CD14-positive monocyte (primary cell): Measurements from ENCODE around the gene LRRN3. TPM values are rescaled to one million over a fixed set of nuclear protein-coding genes. Genes with fewer than 3 reads are reported as not detected.
A peak's percentile ranks its signal among the peaks of the same experiment; 100 is the strongest.

ENCODE experiments used
- DNase-seq, 3 donors: peaks; one replicate each; pipeline ENCODE4 v3.0.0-alpha.2; 2011 to 2022
- H2AFZ ChIP-seq: 2 replicates; pipeline ENCODE4 v1.6.0; 2012; ENCODE audit warnings: mild to moderate bottlenecking, low read depth, low read length, inconsistent platforms; ENCODE audit not compliant: insufficient read depth, poor library complexity, severe bottlenecking
- H3K27ac ChIP-seq, 2 donors: 1 replicate in 1 of 2; 2 replicates in 1 of 2; pipeline ENCODE4 v1.5.1; 2012 to 2013; ENCODE audit warnings: low read length in 2 of 2, control low read depth in 1 of 2, inconsistent platforms in 1 of 2, low read depth in 1 of 2, mild to moderate bottlenecking in 1 of 2
- H3K27me3 ChIP-seq, 2 donors: one replicate each; pipeline versions ENCODE4 v1.6.0 to v1.6.1; 2011 to 2013; ENCODE audit warnings: low read length in 2 of 2; ENCODE audit not compliant: control insufficient read depth in 2 of 2, insufficient read depth in 2 of 2
- H3K36me3 ChIP-seq, 2 donors: replicated peaks in 1 of 2; 1 replicate in 1 of 2; 2 replicates in 1 of 2; pipeline versions ENCODE4 v1.5.1 to v1.6.1; 2012 to 2013; ENCODE audit warnings: low read length in 2 of 2, control low read depth in 1 of 2, inconsistent platforms in 1 of 2, mild to moderate bottlenecking in 1 of 2; ENCODE audit not compliant: insufficient read depth in 2 of 2, control insufficient read depth in 1 of 2
- H3K4me1 ChIP-seq, 2 donors: 1 replicate in 1 of 2; 2 replicates in 1 of 2; pipeline versions ENCODE4 v1.5.1 to v1.6.1; 2012 to 2013; ENCODE audit warnings: low read length in 2 of 2, control low read depth in 1 of 2, inconsistent platforms in 1 of 2, mild to moderate bottlenecking in 1 of 2, moderate library complexity in 1 of 2; ENCODE audit not compliant: insufficient read depth in 2 of 2, control insufficient read depth in 1 of 2
- H3K4me2 ChIP-seq: replicated peaks from 2 replicates; pipeline ENCODE3; 2012; ENCODE audit warnings: low read length, moderate library complexity, mild to moderate bottlenecking; ENCODE audit not compliant: poor library complexity, severe bottlenecking; ENCODE audit errors: extremely low read depth
- H3K4me3 ChIP-seq, 3 experiments: fragments of 200-600 bp in 1 of 3; sonication (generic) in 1 of 3; replicated peaks in 1 of 3; 1 replicate in 2 of 3; 2 replicates in 1 of 3; pipeline ENCODE4 v1.5.1; 2011 to 2013; ENCODE audit warnings: low read length in 3 of 3, mild to moderate bottlenecking in 3 of 3, control low read depth in 2 of 3, low read depth in 2 of 3, inconsistent platforms in 1 of 3, moderate library complexity in 1 of 3
- H3K79me2 ChIP-seq: 2 replicates; pipeline ENCODE4 v1.6.0; 2012; ENCODE audit warnings: mild to moderate bottlenecking, control low read depth, inconsistent platforms, low read length, moderate library complexity; ENCODE audit not compliant: insufficient read depth
- H3K9ac ChIP-seq: 2 replicates; pipeline ENCODE4 v1.6.0; 2017; ENCODE audit warnings: low read length, mild to moderate bottlenecking; ENCODE audit not compliant: insufficient read depth, poor library complexity, severe bottlenecking
- H3K9me3 ChIP-seq, 2 donors: replicated peaks in 1 of 2; 1 replicate in 1 of 2; 2 replicates in 1 of 2; pipeline versions ENCODE4 v1.5.1 to v1.6.1; 2012 to 2013; ENCODE audit warnings: low read length in 2 of 2, control low read depth in 1 of 2; ENCODE audit not compliant: control insufficient read depth in 1 of 2, insufficient read depth in 1 of 2
- H4K20me1 ChIP-seq: 2 replicates; pipeline ENCODE4 v1.6.0; 2012; ENCODE audit warnings: mild to moderate bottlenecking, low read length, control low read depth, moderate library complexity; ENCODE audit not compliant: insufficient read depth
- H3K27ac Mint-ChIP-seq, 7 donors: one replicate each; pipeline ENCODE4 v1.8.0; 2020; ENCODE audit warnings: mild to moderate bottlenecking in 7 of 7, mixed read lengths in 7 of 7, moderate library complexity in 6 of 7, inconsistent platforms in 2 of 7
- H3K27me3 Mint-ChIP-seq, 3 donors: one replicate each; pipeline ENCODE4 v1.8.0; 2021 to 2022; ENCODE audit warnings: low read depth in 3 of 3, mild to moderate bottlenecking in 3 of 3, mixed read lengths in 3 of 3, moderate library complexity in 3 of 3, inconsistent platforms in 1 of 3
- H3K36me3 Mint-ChIP-seq, 2 donors: one replicate each; pipeline ENCODE4 v1.8.0; 2020; ENCODE audit warnings: mixed read lengths in 2 of 2, inconsistent platforms in 1 of 2, mild to moderate bottlenecking in 1 of 2
- H3K4me1 Mint-ChIP-seq: one replicate; pipeline ENCODE4 v1.8.0; 2020; ENCODE audit warnings: mild to moderate bottlenecking, mixed read lengths
- H3K4me3 Mint-ChIP-seq, 2 donors: one replicate each; pipeline ENCODE4 v1.8.0; 2020; ENCODE audit warnings: mild to moderate bottlenecking in 2 of 2, mixed read lengths in 2 of 2, moderate library complexity in 1 of 2
- H3K9me3 Mint-ChIP-seq, 7 donors: one replicate each; pipeline ENCODE4 v1.8.0; 2020 to 2022; ENCODE audit warnings: mixed read lengths in 7 of 7, mild to moderate bottlenecking in 6 of 7, moderate library complexity in 6 of 7, inconsistent platforms in 2 of 7
- WGBS: methylation state at CpG from one replicate; pipeline ENCODE4 v1.1.5; 2013; ENCODE audit warnings: missing lambda C conversion rate; ENCODE audit not compliant: insufficient coverage; 5-methylcytosine and 5-hydroxymethylcytosine counted together
- intact Hi-C, 2 donors: fragments of 100-400 bp; cut with micrococcal nuclease; formaldehyde crosslinking; loops; one replicate each; pipeline versions ENCODE4 v1.15.0 to v1.15.1; 2023
- polyA plus RNA-seq, 3 donors: library from polyadenylated mRNA; depleted of rRNA in 1 of 3; unstranded in 2 of 3; stranded (reverse) in 1 of 3; fragments of 300-500 nt in 2 of 3; fragments of >200 nt in 1 of 3; fragmentation: Illumina TruSeq in 2 of 3; gene quantifications; 1 replicate in 2 of 3; 2 replicates in 1 of 3; pipeline ENCODE4 v1.2.3, GENCODE V29; 2012 to 2021
- TF ChIP-seq, protein P1 (sequence below): fragments of 200-600 bp; IDR thresholded peaks from one replicate; pipeline ENCODE4 v1.8.0; 2022; ENCODE audit warnings: antibody characterized with exemption, mild to moderate bottlenecking

LRRN3 gene
- polyA plus RNA-seq, 3 donors = 0.12 to 0.22 TPM; not detected in 1

DNA sequence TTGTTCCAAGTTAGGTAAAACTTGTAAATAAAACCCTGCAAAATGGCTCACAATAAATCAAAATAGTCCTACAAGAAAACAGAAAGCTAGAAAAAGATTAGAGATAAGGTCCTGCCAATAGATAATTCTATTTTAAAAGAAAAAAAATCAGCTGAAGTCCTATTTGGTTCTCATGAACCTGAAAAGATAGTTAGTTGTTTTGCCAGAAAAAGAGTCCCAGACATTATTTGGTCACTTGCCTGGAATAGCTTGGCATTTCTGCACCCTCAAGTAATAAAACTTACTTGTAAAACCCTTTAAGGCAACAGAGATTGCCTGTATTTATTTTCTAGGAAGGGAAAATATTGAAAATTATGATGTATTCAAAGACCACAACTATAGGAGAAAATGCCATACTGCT lies 47.7 kb downstream of the LRRN3 start:
- Histone ChIP-seq H2AFZ (no peak overlapping the region), H3K9ac (no peak overlapping the region), H3K4me2 (peak overlapping the region; percentile 34), H3K36me3 (no peaks in the 10 kb centered on the region), H3K27ac (no peak overlapping the region), H4K20me1 (no peaks in the 10 kb centered on the region), H3K4me3 (no peak overlapping the region), H3K4me1 (peaks cover 9 to 12% of the 10 kb centered on the region in 2 donors), H3K27me3 (no peaks in the 10 kb centered on the region), H3K9me3 (no peaks in the 10 kb centered on the region), H3K79me2 (no peaks in the 10 kb centered on the region)
- intact Hi-C loops = no loop called here
- Mint-ChIP-seq H3K27me3 (no peaks in the 10 kb centered on the region), H3K4me1 (peaks cover 16% of the 10 kb centered on the region), H3K4me3 (no peak overlapping the region), H3K27ac (peak overlapping the region in 2 of 7 donors; percentile 69 to 73), H3K36me3 (no peaks in the 10 kb centered on the region), H3K9me3 (peaks cover 0 to 3% (median 0%) of the 10 kb centered on the region in 7 donors)
- DNase-seq = no peak
- TF ChIP-seq, protein P1, sequence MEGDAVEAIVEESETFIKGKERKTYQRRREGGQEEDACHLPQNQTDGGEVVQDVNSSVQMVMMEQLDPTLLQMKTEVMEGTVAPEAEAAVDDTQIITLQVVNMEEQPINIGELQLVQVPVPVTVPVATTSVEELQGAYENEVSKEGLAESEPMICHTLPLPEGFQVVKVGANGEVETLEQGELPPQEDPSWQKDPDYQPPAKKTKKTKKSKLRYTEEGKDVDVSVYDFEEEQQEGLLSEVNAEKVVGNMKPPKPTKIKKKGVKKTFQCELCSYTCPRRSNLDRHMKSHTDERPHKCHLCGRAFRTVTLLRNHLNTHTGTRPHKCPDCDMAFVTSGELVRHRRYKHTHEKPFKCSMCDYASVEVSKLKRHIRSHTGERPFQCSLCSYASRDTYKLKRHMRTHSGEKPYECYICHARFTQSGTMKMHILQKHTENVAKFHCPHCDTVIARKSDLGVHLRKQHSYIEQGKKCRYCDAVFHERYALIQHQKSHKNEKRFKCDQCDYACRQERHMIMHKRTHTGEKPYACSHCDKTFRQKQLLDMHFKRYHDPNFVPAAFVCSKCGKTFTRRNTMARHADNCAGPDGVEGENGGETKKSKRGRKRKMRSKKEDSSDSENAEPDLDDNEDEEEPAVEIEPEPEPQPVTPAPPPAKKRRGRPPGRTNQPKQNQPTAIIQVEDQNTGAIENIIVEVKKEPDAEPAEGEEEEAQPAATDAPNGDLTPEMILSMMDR = no peak

DNA sequence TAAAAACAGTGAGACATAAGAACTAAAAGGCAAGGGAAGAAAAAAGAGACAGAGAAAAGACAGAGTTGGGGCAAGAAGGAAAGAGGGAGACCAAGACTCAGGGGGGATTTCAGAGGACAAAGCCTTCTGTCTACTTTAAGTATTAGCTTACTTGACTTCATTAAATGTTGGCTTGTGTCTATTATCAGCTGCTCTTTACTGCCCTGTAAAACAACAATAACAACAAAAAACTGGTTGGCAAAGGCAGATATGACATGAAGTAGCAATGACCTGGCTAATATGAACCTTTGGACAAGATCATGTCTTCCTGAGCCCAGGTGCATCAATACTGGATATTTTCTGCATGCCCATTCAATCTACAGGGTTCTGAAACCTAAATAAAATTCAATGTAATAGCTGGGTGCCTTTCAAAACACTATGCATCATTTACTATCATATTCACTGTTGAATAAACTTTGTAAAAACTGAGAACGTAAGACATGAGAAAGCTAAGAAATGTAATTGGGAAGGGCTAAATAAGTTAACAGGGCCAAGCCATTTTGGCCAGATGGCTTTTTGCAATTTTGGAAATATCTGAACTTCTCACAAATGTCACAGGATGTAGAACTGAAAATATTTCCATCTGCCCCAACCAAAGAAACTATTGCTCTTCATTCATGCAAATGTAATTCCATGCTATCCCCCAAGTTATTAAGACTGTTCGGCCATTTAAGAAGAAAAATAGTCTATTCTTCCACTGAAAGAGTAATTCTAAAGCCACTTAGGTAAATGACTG lies 49.4 kb downstream of the LRRN3 start:
- Histone ChIP-seq H3K4me3 (no peak overlapping the region), H3K4me2 (no peak overlapping the region), H3K79me2 (no peaks in the 10 kb centered on the region), H3K27ac (no peak overlapping the region), H3K9me3 (no peaks in the 10 kb centered on the region), H3K36me3 (no peaks in the 10 kb centered on the region), H3K9ac (no peak overlapping the region), H4K20me1 (no peaks in the 10 kb centered on the region), H3K27me3 (no peaks in the 10 kb centered on the region), H2AFZ (no peak overlapping the region), H3K4me1 (peaks cover 9 to 12% of the 10 kb centered on the region in 2 donors)
- no peaks in the 10 kb centered on the region for H3K27me3 Mint-ChIP-seq
- peaks cover 16% of the 10 kb centered on the region for H3K4me1 Mint-ChIP-seq
- H3K4me3 Mint-ChIP-seq = no peak overlapping the region
- TF ChIP-seq, protein P1 = no peak
- no peak for DNase-seq
- intact Hi-C loops = no loop called here
- H3K36me3 Mint-ChIP-seq = no peaks in the 10 kb centered on the region
- H3K9me3 Mint-ChIP-seq = peaks cover 0 to 3% (median 0%) of the 10 kb centered on the region in 7 donors
- no peak overlapping the region for H3K27ac Mint-ChIP-seq
- no CpG with 5 or more reads among the region's 2 CpGs for WGBS
